Measurements from ENCODE around the gene ZBTB9. TPM values are rescaled to one million over a fixed set of nuclear protein-coding genes. Genes with fewer than 3 reads are reported as not detected.

The ZBTB9 gene
- polyA plus RNA-seq, 1 experiment = 5.8 TPM

DNA sequence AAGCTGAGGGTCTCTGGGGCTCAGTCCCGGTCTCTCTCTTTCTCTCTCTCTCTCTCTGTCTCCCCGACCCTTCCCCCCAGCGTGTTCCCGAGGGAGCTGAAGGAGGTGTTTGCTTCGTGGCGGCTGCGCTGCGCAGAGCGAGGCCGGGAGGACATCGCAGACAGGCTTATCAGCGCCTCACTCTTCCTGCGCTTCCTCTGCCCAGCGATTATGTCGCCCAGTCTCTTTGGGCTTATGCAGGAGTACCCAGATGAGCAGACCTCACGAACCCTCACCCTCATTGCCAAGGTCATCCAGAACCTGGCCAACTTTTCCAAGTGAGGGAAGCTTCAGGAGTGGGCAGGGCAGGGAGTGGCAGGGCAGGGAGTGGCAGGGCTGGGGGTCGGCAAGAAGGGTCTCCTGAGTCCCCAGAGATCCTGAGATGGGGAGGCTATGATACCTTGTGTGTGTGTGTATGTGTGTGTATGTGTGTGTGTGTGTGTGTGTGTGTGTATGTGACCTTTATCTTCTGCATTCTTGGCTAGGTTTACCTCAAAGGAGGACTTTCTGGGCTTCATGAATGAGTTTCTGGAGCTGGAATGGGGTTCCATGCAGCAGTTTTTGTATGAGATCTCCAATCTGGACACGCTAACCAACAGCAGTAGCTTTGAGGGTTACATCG is 13.6 kb upstream of the ZBTB9 start:
- DNase-seq (ENCODE audit: low read depth, low spot score) = no peak
- ChIA-PET CTCF (no interaction called here), POLR2A (interaction anchor here (2.0 kb wide), 1 partner anchor 13 kb away, joined by 6 read pairs; the partner anchor contains the start of gene ZBTB9)
- no peak overlapping the region for H3K27ac ChIP-seq (ENCODE audit: low read depth, low read length)
- TF ChIP-seq, protein P1, sequence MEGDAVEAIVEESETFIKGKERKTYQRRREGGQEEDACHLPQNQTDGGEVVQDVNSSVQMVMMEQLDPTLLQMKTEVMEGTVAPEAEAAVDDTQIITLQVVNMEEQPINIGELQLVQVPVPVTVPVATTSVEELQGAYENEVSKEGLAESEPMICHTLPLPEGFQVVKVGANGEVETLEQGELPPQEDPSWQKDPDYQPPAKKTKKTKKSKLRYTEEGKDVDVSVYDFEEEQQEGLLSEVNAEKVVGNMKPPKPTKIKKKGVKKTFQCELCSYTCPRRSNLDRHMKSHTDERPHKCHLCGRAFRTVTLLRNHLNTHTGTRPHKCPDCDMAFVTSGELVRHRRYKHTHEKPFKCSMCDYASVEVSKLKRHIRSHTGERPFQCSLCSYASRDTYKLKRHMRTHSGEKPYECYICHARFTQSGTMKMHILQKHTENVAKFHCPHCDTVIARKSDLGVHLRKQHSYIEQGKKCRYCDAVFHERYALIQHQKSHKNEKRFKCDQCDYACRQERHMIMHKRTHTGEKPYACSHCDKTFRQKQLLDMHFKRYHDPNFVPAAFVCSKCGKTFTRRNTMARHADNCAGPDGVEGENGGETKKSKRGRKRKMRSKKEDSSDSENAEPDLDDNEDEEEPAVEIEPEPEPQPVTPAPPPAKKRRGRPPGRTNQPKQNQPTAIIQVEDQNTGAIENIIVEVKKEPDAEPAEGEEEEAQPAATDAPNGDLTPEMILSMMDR (IDR thresholded peaks at IDR 0.05; ENCODE audit: low read depth, low read length) = no peak
- H3K9me3 ChIP-seq (ENCODE audit: control insufficient read depth, insufficient read depth, low read length) = no peaks in the 10 kb centered on the region
- H3K27me3 ChIP-seq (ENCODE audit: control insufficient read depth, insufficient read depth, low read length) = no peaks in the 10 kb centered on the region
- H3K4me3 ChIP-seq (ENCODE audit: low read depth, low read length) = no peak overlapping the region

DNA sequence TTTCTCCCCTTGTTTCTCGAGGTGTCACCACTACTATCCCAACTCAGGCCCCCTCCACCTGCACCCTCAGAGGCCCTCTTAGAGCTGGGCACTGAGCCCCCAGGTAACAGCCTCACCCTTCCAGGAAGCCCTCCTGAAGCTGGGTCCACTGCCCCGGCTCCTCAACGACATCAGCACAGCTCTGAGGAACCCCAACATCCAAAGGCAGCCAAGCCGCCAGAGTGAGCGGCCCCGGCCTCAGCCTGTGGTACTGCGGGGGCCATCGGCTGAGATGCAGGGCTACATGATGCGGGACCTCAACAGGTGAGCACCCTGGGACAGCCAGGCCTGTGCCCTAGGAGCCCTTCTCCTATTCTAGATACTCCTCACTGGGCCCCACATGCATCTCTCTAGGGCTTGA is 12.9 kb upstream of the ZBTB9 start:
- Histone ChIP-seq H3K4me3 (ENCODE audit: low read depth, low read length) (no peak overlapping the region), H3K9me3 (ENCODE audit: control insufficient read depth, insufficient read depth, low read length) (no peaks in the 10 kb centered on the region), H3K27ac (ENCODE audit: low read depth, low read length) (no peak overlapping the region), H3K27me3 (ENCODE audit: control insufficient read depth, insufficient read depth, low read length) (no peaks in the 10 kb centered on the region)
- POLR2A ChIA-PET = interaction anchor here (2.0 kb wide), 1 partner anchor 12 kb away, joined by 6 read pairs; the partner anchor contains the start of gene ZBTB9
- DNase-seq (ENCODE audit: low read depth, low spot score) = no peak
- CTCF ChIA-PET = no interaction called here
- TF ChIP-seq, protein P1 (IDR thresholded peaks at IDR 0.05; ENCODE audit: low read depth, low read length) = no peak

DNA sequence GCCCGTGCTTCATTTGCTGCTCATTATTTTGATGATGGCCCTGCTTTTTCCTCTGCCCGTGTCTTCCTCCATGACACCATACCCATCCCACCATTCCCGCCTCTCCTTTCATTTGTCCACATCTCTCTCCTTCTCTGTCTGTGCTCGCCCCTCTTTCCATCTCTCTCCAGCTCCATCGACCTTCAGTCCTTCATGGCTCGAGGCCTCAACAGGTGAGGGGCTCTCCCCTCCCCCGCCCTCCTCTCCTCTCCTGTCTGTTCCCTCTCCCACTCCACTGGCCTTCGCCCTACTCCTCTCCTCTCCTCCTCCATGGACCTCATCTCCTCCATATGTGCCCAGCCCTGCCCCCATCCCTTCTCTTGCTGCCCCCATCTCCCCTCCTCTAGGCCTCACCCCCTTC is 12.1 kb upstream of the ZBTB9 start:
- TF ChIP-seq, protein P1 (IDR thresholded peaks at IDR 0.05; ENCODE audit: low read depth, low read length) = no peak
- H3K9me3 ChIP-seq (ENCODE audit: control insufficient read depth, insufficient read depth, low read length) = no peaks in the 10 kb centered on the region
- no peak for DNase-seq (ENCODE audit: low read depth, low spot score)
- ChIA-PET POLR2A (no interaction called here), CTCF (no interaction called here)
- no peak overlapping the region for H3K27ac ChIP-seq (ENCODE audit: low read depth, low read length)
- no peaks in the 10 kb centered on the region for H3K27me3 ChIP-seq (ENCODE audit: control insufficient read depth, insufficient read depth, low read length)
- no peak overlapping the region for H3K4me3 ChIP-seq (ENCODE audit: low read depth, low read length)

DNA sequence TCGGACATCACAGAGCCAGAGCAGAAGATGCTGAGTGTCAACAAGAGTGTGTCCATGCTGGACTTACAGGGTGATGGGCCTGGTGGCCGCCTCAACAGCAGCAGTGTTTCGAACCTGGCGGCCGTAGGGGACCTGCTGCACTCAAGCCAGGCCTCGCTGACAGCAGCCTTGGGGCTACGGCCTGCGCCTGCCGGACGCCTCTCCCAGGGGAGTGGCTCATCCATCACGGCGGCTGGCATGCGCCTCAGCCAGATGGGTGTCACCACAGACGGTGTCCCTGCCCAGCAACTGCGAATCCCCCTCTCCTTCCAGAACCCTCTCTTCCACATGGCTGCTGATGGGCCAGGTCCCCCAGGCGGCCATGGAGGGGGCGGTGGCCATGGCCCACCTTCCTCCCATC is 11.4 kb upstream of the ZBTB9 start:
- Histone ChIP-seq H3K4me3 (ENCODE audit: low read depth, low read length) (no peak overlapping the region), H3K27me3 (ENCODE audit: control insufficient read depth, insufficient read depth, low read length) (no peaks in the 10 kb centered on the region), H3K9me3 (ENCODE audit: control insufficient read depth, insufficient read depth, low read length) (no peaks in the 10 kb centered on the region), H3K27ac (ENCODE audit: low read depth, low read length) (no peak overlapping the region)
- DNase-seq (ENCODE audit: low read depth, low spot score) = no peak
- TF ChIP-seq, protein P1 (IDR thresholded peaks at IDR 0.05; ENCODE audit: low read depth, low read length) = no peak
- POLR2A ChIA-PET = no interaction called here
- CTCF ChIA-PET = no interaction called here

DNA sequence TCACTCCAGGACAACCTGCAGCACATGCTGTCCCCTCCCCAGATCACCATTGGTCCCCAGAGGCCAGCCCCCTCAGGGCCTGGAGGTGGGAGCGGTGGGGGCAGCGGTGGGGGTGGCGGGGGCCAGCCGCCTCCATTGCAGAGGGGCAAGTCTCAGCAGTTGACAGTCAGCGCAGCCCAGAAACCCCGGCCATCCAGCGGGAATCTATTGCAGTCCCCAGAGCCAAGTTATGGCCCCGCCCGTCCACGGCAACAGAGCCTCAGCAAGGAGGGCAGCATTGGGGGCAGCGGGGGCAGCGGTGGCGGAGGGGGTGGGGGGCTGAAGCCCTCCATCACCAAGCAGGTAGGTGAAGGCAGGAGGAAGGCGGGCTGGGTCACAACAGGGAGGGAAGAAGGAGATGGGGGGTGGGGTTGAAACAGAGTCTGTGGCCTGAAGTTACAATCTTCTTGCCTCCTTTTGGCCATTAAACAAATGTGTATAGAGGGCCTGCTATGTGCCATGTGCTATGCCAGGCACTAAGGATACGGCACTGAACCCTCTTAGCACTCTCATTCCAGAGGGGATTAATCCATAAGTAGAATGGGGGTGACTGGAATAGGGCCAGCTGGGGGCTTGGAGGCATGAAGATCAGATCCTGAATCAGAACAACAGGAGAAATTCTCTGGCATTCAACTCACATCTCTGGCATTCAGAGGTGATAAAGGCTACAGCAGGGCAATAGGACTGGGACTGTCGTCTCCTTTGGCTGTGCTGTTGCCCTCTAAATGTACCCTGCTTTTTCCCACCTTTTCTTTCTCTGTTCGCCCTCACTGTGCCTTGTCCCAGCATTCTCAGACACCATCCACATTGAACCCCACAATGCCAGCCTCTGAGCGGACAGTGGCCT is 10.5 kb upstream of the ZBTB9 start:
- H3K27me3 ChIP-seq (ENCODE audit: control insufficient read depth, insufficient read depth, low read length) = no peaks in the 10 kb centered on the region
- H3K9me3 ChIP-seq (ENCODE audit: control insufficient read depth, insufficient read depth, low read length) = no peaks in the 10 kb centered on the region
- TF ChIP-seq, protein P1 (IDR thresholded peaks at IDR 0.05; ENCODE audit: low read depth, low read length) = no peak
- CTCF ChIA-PET = no interaction called here
- POLR2A ChIA-PET = interaction anchor here (1.1 kb wide), 1 partner anchor 11 kb away, joined by 5 read pairs; the partner anchor contains the start of gene ZBTB9
- no peak overlapping the region for H3K27ac ChIP-seq (ENCODE audit: low read depth, low read length)
- no peak for DNase-seq (ENCODE audit: low read depth, low spot score)
- H3K4me3 ChIP-seq (ENCODE audit: low read depth, low read length) = no peak overlapping the region

Measured in AG04450 (cell line).